Measurements from ENCODE around the gene SORCS2.

Gene SORCS2

DNA sequence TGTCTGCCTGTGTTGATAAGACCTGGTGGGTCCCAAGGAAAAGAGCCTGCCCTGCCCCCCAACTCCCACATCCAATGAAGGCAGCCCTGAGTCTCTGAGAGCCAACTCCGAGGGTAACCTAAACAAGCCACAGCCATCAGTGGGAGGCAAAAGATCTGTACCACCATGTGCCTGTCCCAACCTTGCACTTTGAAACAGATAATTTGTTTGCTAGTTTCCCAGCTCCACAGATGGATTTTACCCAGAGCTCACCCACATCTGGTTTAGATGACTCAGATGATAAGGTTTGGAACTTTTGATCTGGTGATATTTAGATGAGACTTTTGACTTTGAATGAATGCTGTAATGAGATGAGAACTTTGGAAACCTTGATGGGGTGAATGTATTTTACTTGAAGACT, 488.4 kb downstream of the SORCS2 start:
- ATAC-seq = no peak

GRCh38 chr4:7683126-7683703, 490.9 kb downstream of the SORCS2 start:
- no peak for ATAC-seq

- no peak for ATAC-seq
Measured at GRCh38 chr4:7684294-7684693, 492.0 kb downstream of the SORCS2 start.

- no peak for ATAC-seq
Measured at GRCh38 chr4:7686070-7686870, 493.9 kb downstream of the SORCS2 start.

GRCh38 chr4:7687006-7687405, 494.7 kb downstream of the SORCS2 start:
- no peak for ATAC-seq

- no peak for ATAC-seq
Measured at GRCh38 chr4:7687796-7688195, 495.5 kb downstream of the SORCS2 start.

- ATAC-seq = no peak
Measured at GRCh38 chr4:7689773-7690693, 497.7 kb downstream of the SORCS2 start.

GRCh38 chr4:7691061-7691460, 498.7 kb downstream of the SORCS2 start:
- ATAC-seq = no peak

- no peak for ATAC-seq
Measured at GRCh38 chr4:7691982-7692381, 499.6 kb downstream of the SORCS2 start.

DNA sequence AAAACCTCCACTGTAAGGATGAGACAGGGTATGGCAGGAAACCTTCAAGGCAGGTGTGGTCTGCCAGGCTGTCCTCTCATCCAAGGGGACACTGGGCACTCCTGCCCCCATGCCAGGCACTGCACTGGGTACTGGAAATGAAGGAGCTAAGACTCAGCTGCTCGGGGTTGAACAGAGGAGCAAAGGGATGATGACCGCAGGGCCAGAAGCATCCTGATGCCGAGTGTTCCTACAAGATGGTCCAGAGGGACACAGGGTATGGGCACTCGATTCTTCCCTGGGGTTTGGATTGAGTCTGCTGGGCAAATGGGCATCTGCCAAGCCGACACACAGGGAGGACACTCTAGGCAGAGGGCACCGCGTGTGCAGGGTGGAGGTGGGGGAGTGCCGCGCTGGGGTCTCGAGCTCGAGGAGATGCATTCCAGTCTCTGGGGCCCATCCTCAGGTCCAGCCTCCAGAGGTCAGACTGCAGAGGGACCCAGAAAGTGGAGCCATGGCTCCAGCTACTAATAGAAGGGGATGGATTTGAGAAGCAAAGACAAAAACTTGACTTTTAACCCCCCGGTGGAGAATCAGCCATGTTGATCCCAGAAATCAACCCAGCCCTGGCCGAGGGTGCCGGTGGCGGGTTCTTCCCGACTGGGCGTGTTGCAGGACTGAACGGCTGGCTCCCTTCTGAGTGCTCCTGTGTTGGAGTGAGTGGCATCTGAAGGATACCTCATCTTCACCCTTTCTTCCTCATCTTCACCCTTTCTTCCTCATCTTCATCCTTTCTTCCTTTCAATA, 500.3 kb downstream of the SORCS2 start:
- no peak for ATAC-seq

DNA sequence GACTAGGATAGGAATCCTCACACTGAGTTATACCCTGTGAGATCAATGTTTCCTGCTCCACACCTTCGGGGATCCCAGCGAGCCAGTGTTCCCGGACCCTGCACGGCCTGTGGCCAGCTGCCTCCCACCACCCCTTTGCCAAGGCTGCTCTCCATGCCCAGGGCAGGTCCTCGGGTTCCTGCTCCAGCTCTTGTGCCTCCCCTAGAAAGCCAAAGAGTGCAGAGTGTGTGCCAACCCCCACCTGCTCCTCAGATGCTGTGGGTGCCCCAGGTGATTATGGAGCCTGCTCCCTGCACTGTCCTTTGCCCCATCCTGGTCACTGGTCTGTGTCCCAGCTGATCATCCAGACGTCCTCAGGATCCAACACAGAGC, 500.9 kb downstream of the SORCS2 start:
- no peak for ATAC-seq

DNA sequence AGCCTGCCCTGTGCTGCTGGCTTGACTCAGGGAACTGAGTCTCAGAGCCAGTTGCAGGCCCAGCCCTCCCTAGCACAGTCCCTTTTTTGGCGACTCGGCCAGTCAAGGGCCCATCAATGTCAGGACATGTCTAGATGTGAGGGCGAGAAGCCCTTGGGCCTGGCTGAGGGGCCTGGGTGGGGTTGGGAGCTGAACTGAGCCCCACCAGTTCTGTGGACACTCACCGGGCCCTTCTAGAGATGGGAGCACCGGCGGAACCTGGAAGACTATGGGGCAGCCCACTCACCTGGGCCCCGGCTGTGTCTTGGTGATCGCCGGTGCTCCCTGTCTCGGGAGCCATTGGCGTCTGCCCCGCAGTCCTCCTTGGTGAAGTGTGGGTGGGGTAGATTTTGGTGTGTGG, 501.4 kb downstream of the SORCS2 start:
- no peak for ATAC-seq

- ATAC-seq = no peak
Measured at GRCh38 chr4:7694324-7694723, 502.0 kb downstream of the SORCS2 start.

GRCh38 chr4:7697343-7697742, 505.0 kb downstream of the SORCS2 start:
- no peak for ATAC-seq

GRCh38 chr4:7697821-7698220, 505.5 kb downstream of the SORCS2 start:
- ATAC-seq = no peak

GRCh38 chr4:7698584-7698983, 506.2 kb downstream of the SORCS2 start:
- no peak for ATAC-seq

DNA sequence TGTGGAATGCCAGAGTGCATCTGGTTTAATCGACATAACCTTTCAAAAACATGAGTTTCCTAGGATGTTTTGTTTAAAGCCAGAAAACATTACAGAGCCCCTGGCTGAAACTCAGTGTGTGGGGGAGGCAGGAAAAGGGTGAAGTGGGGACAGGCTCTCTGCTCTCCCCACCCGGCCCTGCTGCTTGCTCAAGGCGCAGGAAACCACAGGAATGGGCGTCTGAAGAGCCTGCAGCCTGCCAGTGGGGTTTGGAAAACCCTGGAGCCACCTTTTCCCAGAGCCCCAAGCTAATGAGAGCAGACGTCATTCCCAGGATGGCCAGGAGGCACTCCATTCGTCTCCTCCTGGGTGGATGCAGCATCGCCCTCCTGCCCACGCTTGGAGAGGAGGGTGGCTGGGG, 506.7 kb downstream of the SORCS2 start:
- no peak for ATAC-seq

DNA sequence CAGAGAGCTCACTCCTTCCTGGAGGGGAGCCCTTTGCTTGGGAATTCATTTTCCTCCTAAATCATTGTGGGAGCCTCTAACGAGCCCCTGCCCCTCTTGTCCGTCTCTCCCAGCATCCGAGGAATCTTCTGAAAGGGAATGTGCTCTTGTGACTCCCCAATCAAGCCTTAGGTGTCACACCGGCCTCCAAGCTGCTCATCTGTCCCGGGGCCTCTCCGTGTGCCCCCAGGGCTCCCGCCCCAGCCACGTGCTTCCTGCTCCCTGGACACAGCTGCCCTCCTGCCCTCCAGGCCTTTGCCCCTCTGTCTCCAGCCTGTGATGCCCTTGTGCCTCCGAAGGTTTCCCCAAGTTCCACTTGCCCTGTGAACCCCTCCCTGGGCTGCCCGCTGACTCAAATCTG, 507.5 kb downstream of the SORCS2 start:
- ATAC-seq = no peak

DNA sequence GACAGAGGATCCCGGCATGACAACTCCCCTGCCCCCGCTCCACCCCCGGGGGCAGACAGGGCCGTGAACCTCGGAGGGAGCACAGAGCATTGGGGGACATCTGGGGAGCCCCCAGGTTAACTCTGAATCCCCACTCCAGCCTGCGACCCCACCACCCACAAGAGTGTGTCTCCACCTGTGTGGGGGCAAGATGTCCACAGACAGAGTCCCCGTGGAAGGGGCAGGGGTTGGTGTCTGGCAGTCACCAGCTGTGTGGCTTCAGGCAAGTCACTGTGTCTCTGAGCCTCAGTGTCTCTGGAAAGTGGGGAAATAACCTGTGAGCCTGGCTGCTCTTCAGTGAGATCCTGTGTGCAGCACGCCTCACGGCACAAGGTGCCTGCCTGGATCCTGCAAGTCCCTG, 508.3 kb downstream of the SORCS2 start:
- ATAC-seq = no peak

DNA sequence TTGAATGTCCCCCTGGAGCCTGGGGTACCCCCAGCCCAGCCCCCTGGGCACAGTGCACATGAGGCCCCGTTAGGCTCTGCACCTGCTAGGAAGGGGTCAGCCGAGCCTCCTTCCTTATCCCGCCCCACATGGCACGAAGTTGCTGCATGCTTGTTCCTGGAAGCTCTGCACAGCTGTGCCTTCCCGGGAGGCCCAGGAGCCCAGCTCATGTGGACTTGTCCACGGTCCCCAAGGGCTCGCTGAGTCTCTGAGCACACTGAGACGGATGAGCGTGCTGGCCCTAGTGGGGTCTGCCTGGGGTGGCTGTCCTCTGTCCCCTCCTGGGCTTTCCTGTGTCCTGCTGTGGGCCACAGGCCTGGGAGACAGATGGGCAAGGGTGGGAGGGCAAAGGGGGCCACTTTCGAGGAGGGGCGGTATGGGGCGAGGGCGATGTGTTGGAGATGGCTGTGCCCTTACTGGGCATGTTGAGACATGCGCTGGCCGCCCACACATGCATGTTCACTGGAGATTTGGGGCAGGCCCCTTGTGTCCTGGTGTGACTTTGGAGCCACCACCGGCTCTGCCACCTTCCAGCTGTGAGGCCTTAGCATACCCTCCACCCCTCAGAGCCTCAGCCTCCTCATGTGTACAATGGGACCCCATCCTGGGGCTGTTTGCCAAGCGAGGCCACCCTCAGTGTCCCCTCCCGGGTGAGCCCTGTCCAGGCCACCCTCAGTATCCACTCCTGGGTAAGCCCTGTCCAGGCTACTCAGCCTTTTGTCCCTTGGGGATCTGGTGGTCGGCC, 509.7 kb downstream of the SORCS2 start:
- ATAC-seq = no peak

GRCh38 chr4:7703688-7704087, 511.4 kb downstream of the SORCS2 start:
- ATAC-seq = no peak

- no peak for ATAC-seq
Measured at GRCh38 chr4:7704091-7704490, 511.8 kb downstream of the SORCS2 start.
